H9 (cell line): Measurements from ENCODE around the gene ZSWIM9. TPM values are rescaled to one million over a fixed set of nuclear protein-coding genes. Genes with fewer than 3 reads are reported as not detected.

ENCODE experiments used
- DNase-seq: peaks from one replicate; pipeline ENCODE4 v3.0.0-alpha.2; 2017
- H2AFZ ChIP-seq: one replicate; pipeline ENCODE4 v1.6.1; 2013; ENCODE audit warnings: mild to moderate bottlenecking, low read length, control low read depth, moderate library complexity
- H2AK5ac ChIP-seq: 2 replicates; pipeline ENCODE4 v1.6.1; 2013; ENCODE audit warnings: low read length, control low read depth, mixed read lengths; ENCODE audit not compliant: insufficient read length
- H2BK120ac ChIP-seq: one replicate; pipeline ENCODE4 v1.6.1; 2013; ENCODE audit warnings: low read depth, mild to moderate bottlenecking, low read length, control low read depth, inconsistent platforms; ENCODE audit not compliant: poor library complexity, severe bottlenecking
- H2BK12ac ChIP-seq: 2 replicates; pipeline ENCODE4 v1.6.1; 2013; ENCODE audit warnings: low read length, control low read depth, mixed read lengths, low read depth; ENCODE audit not compliant: insufficient read length
- H2BK15ac ChIP-seq: 2 replicates; pipeline ENCODE4 v1.6.1; 2013; ENCODE audit warnings: low read depth, low read length, control low read depth
- H2BK20ac ChIP-seq: one replicate; pipeline ENCODE4 v1.6.1; 2013; ENCODE audit warnings: low read depth, mild to moderate bottlenecking, low read length, control low read depth, inconsistent platforms; ENCODE audit not compliant: poor library complexity, severe bottlenecking
- H2BK5ac ChIP-seq: 2 replicates; pipeline ENCODE4 v1.6.1; 2013; ENCODE audit warnings: low read length, control low read depth, mixed read lengths; ENCODE audit not compliant: insufficient read length
- H3K14ac ChIP-seq: 2 replicates; pipeline ENCODE4 v1.6.1; 2013; ENCODE audit warnings: low read length, control low read depth; ENCODE audit not compliant: insufficient read depth
- H3K18ac ChIP-seq: 2 replicates; pipeline ENCODE4 v1.6.1; 2013; ENCODE audit warnings: low read depth, mild to moderate bottlenecking, mixed read lengths, low read length, control low read depth; ENCODE audit not compliant: insufficient read length
- H3K23ac ChIP-seq: 2 replicates; pipeline ENCODE4 v1.6.1; 2013; ENCODE audit warnings: low read length, control low read depth, mixed read lengths, low read depth; ENCODE audit not compliant: insufficient read length
- H3K23me2 ChIP-seq: 2 replicates; pipeline ENCODE4 v1.6.1; 2013; ENCODE audit warnings: low read depth, mild to moderate bottlenecking, mixed read lengths, low read length, control low read depth; ENCODE audit not compliant: insufficient read length, poor library complexity, severe bottlenecking
- H3K27ac ChIP-seq: 2 replicates; pipeline ENCODE4 v1.5.1; 2013; ENCODE audit warnings: low read length, control low read depth, mixed read lengths, low read depth; ENCODE audit not compliant: insufficient read length
- H3K27me3 ChIP-seq: 2 replicates; pipeline ENCODE4 v1.6.1; 2013; ENCODE audit warnings: low read length, control low read depth, inconsistent platforms; ENCODE audit not compliant: insufficient read depth
- H3K4ac ChIP-seq: 2 replicates; pipeline ENCODE4 v1.6.1; 2013; ENCODE audit warnings: low read depth, mild to moderate bottlenecking, control low read depth, inconsistent platforms, low read length, moderate library complexity
- H3K4me1 ChIP-seq: 2 replicates; pipeline ENCODE4 v1.6.1; 2013; ENCODE audit warnings: low read length, control low read depth, inconsistent platforms; ENCODE audit not compliant: insufficient read depth
- H3K4me2 ChIP-seq: 2 replicates; pipeline ENCODE4 v1.6.1; 2013; ENCODE audit warnings: low read length, control low read depth, mixed read lengths; ENCODE audit not compliant: insufficient read length, insufficient read depth
- H3K56ac ChIP-seq: 2 replicates; pipeline ENCODE4 v1.6.1; 2013; ENCODE audit warnings: low read depth, mild to moderate bottlenecking, mixed read lengths, low read length, control low read depth; ENCODE audit not compliant: insufficient read length
- H3K79me1 ChIP-seq: 2 replicates; pipeline ENCODE4 v1.6.1; 2013; ENCODE audit warnings: low read depth, mild to moderate bottlenecking, moderate library complexity, low read length, control low read depth, inconsistent platforms; ENCODE audit not compliant: insufficient read depth, poor library complexity, severe bottlenecking
- H3K79me2 ChIP-seq: 2 replicates; pipeline ENCODE4 v1.6.1; 2013; ENCODE audit warnings: low read length, control low read depth, inconsistent platforms; ENCODE audit not compliant: insufficient read depth
- H3K9ac ChIP-seq: 2 replicates; pipeline ENCODE4 v1.6.1; 2013; ENCODE audit warnings: low read length, control low read depth, mixed read lengths; ENCODE audit not compliant: insufficient read length; ENCODE audit errors: extremely low read depth
- H3K9me3 ChIP-seq: one replicate; pipeline ENCODE4 v1.6.1; 2013; ENCODE audit warnings: low read depth, low read length, inconsistent platforms; ENCODE audit not compliant: control insufficient read depth
- H3T11ph ChIP-seq: one replicate; pipeline ENCODE4 v1.6.1; 2013; ENCODE audit warnings: mild to moderate bottlenecking, low read length, control low read depth, inconsistent platforms
- H4K20me1 ChIP-seq: one replicate; pipeline ENCODE4 v1.6.1; 2013; ENCODE audit not compliant: control insufficient read depth, insufficient read length, insufficient read depth
- H4K5ac ChIP-seq: 2 replicates; pipeline ENCODE4 v1.6.1; 2013; ENCODE audit warnings: low read depth, mild to moderate bottlenecking, mixed read lengths, low read length, control low read depth; ENCODE audit not compliant: insufficient read length
- H4K8ac ChIP-seq: replicated peaks from 2 replicates; pipeline ENCODE4 v1.6.1; 2013; ENCODE audit warnings: low read length, control low read depth, mixed read lengths, low read depth; ENCODE audit not compliant: insufficient read length
- H4K91ac ChIP-seq: 2 replicates; pipeline ENCODE4 v1.6.1; 2013; ENCODE audit warnings: low read depth, mild to moderate bottlenecking, moderate library complexity, mixed read lengths, low read length, control low read depth; ENCODE audit not compliant: insufficient read length
- H3K27ac Mint-ChIP-seq, 3 experiments: 2 replicates in 2 of 3; 3 replicates in 1 of 3; pipeline ENCODE4 v1.8.0; 2020 to 2021; ENCODE audit warnings: mixed read lengths in 3 of 3, mild to moderate bottlenecking in 1 of 3, moderate library complexity in 1 of 3
- H3K27me3 Mint-ChIP-seq: 2 replicates; pipeline ENCODE4 v1.8.0; 2021; ENCODE audit warnings: low read depth, mild to moderate bottlenecking, moderate library complexity, mixed read lengths
- H3K36me3 Mint-ChIP-seq, 3 experiments: 2 replicates in 2 of 3; 3 replicates in 1 of 3; pipeline ENCODE4 v1.8.0; 2020 to 2021; ENCODE audit warnings: low read depth in 3 of 3, mixed read lengths in 3 of 3; ENCODE audit not compliant: insufficient read depth in 1 of 3
- H3K4me1 Mint-ChIP-seq, 2 experiments: 2 replicates each; pipeline ENCODE4 v1.8.0; 2020; ENCODE audit warnings: mixed read lengths in 2 of 2
- H3K4me3 Mint-ChIP-seq, 2 experiments: 2 replicates in 1 of 2; 3 replicates in 1 of 2; pipeline ENCODE4 v1.8.0; 2020 to 2021; ENCODE audit warnings: mild to moderate bottlenecking in 2 of 2, mixed read lengths in 2 of 2, moderate library complexity in 1 of 2
- H3K9me3 Mint-ChIP-seq, 2 experiments: 2 replicates in 1 of 2; 3 replicates in 1 of 2; pipeline ENCODE4 v1.8.0; 2020; ENCODE audit warnings: mild to moderate bottlenecking in 2 of 2, mixed read lengths in 2 of 2, moderate library complexity in 1 of 2
- WGBS: extraction: QIAGEN DNeasy Blood & Tissue Kit; methylation state at CpG from one replicate; pipeline ENCODE4 v1.1.7; 2013; ENCODE audit warnings: missing lambda C conversion rate, low lambda C conversion rate, mixed read lengths; ENCODE audit not compliant: insufficient read length; ENCODE audit errors: extremely low coverage; 5-methylcytosine and 5-hydroxymethylcytosine counted together
- total RNA-seq: library from RNA; stranded (reverse); gene quantifications from 2 replicates; pipeline ENCODE4 v1.2.1, GENCODE V29; 2021
- TF ChIP-seq, protein P1 (sequence below): fragments of 200-600 bp; sonication (generic); conservative IDR thresholded peaks from 3 replicates; pipeline ENCODE4 v1.8.0; 2021; ENCODE audit warnings: antibody characterized with exemption, mild to moderate bottlenecking

Gene ZSWIM9
- total RNA-seq, 1 experiment from 2014 or later: 8.9 TPM

DNA sequence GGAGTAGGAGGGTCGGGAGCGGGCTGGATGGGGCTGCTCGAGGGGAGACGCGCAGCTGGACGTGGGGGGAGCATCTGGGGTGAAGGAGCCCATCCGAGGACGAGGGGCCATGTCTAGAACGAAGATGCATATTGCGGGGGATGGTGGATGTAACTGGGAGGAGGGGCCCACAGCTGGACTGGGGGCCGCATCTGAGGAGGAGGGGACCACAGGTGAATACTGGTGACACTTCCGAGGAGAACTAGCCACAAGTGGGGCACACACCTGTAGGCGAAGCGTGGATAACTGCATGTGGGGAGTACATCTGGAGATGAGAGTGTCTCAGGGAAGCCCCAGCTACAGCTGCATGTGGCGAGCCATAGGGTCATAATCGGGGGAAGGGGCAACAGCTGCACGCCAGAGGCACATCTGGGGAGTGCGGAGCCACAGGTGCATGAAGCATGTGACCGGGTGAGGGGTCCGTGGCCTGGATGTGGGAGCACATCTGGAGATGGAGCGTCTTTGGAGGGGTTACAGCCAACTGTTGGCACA lies 402 bp downstream of the ZSWIM9 start:
- peaks cover 15% of the 10 kb centered on the region; the same call in 1 of the 2 replicates for H3K79me2 ChIP-seq
- no peaks in the 10 kb centered on the region for H4K20me1 ChIP-seq
- H3K79me1 ChIP-seq: peaks cover 4% of the 10 kb centered on the region
- no peaks in the 10 kb centered on the region for H3K9me3 Mint-ChIP-seq
- H3K56ac ChIP-seq: no peak overlapping the region
- H3K4ac ChIP-seq: no peak overlapping the region
- H4K5ac ChIP-seq: no peak overlapping the region
- TF ChIP-seq, protein P1, sequence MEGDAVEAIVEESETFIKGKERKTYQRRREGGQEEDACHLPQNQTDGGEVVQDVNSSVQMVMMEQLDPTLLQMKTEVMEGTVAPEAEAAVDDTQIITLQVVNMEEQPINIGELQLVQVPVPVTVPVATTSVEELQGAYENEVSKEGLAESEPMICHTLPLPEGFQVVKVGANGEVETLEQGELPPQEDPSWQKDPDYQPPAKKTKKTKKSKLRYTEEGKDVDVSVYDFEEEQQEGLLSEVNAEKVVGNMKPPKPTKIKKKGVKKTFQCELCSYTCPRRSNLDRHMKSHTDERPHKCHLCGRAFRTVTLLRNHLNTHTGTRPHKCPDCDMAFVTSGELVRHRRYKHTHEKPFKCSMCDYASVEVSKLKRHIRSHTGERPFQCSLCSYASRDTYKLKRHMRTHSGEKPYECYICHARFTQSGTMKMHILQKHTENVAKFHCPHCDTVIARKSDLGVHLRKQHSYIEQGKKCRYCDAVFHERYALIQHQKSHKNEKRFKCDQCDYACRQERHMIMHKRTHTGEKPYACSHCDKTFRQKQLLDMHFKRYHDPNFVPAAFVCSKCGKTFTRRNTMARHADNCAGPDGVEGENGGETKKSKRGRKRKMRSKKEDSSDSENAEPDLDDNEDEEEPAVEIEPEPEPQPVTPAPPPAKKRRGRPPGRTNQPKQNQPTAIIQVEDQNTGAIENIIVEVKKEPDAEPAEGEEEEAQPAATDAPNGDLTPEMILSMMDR: no peak
- H3K27ac ChIP-seq: no peak overlapping the region
- H3K23me2 ChIP-seq: peaks cover 7% of the 10 kb centered on the region
- no peak overlapping the region for H2BK120ac ChIP-seq
- no peak overlapping the region for H2AK5ac ChIP-seq
- H3K4me1 Mint-ChIP-seq: peaks cover 13 to 17% of the 10 kb centered on the region in 2 experiments
- peak overlapping the region; percentile 100 for H3K18ac ChIP-seq
- no CpG with 5 or more reads among the region's 21 CpGs for WGBS
- H3T11ph ChIP-seq: no peak overlapping the region
- DNase-seq: peak; percentile 45
- peak overlapping the region; percentile 96 to 98 for H3K4me3 Mint-ChIP-seq
- H2AFZ ChIP-seq: no peak overlapping the region
- H2BK20ac ChIP-seq: no peak overlapping the region
- H2BK15ac ChIP-seq: no peak overlapping the region
- H3K27ac Mint-ChIP-seq: peak overlapping the region; percentile 3 to 97 (median 91); a peak in 6 of 7 replicates
- peak overlapping the region; percentile 80; the same call in 1 of the 2 replicates for H3K14ac ChIP-seq
- no peaks in the 10 kb centered on the region for H3K9me3 ChIP-seq
- no peak overlapping the region for H2BK12ac ChIP-seq
- H4K8ac ChIP-seq: peak overlapping the region; percentile 27
- H3K4me1 ChIP-seq: no peaks in the 10 kb centered on the region; the same call in 1 of the 2 replicates
- H3K9ac ChIP-seq: peak overlapping the region; percentile 80
- peak overlapping the region; percentile 93 for H3K4me2 ChIP-seq
- no peaks in the 10 kb centered on the region for H3K27me3 ChIP-seq
- H3K27me3 Mint-ChIP-seq: no peaks in the 10 kb centered on the region; the same call in 1 of the 2 replicates
- peaks cover 24 to 40% (median 35%) of the 10 kb centered on the region in 3 experiments; a peak in 6 of 7 replicates for H3K36me3 Mint-ChIP-seq
- no peak overlapping the region for H2BK5ac ChIP-seq
- no peak overlapping the region for H3K23ac ChIP-seq
- no peak overlapping the region for H4K91ac ChIP-seq
